ENCODE data around the gene COA8. TPM values are rescaled to one million over a fixed set of nuclear protein-coding genes. Genes with fewer than 3 reads are reported as not detected.
A peak's percentile ranks its signal among the peaks of the same experiment; 100 is the strongest.
"Not testable (repeated sequence)": the region's sequence is repeated elsewhere in the genome, so short reads cannot be mapped to it uniquely, and the experiment has no call there.

Gene COA8
- polyA plus RNA-seq, 5 donors, result 29.3 to 46.6 (median 40.9) TPM

- no peak for DNase-seq
Measured at GRCh38 chr14:103563844-103564505, 1.2 kb downstream of the COA8 start.

DNA sequence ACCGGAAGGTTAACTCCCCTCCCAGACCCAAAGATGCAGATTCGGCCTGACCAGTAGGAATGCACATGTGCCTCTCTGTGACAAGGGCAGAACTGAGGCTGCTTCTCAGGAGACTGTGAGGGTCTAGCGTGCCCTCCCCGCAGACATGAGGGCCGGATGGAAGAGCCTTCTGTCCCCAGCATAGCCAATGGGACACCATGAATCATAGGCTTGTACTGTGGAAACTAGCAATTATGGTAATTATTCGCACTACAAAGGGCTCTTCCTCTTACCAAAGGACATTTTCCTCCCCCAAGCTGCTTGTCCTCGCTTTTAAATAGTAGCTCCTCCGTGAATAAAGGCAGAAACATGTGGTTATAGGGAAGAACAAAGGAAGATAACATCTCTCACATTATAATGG lies 6.2 kb downstream of the COA8 start:
- DNase-seq, result no peak

DNA sequence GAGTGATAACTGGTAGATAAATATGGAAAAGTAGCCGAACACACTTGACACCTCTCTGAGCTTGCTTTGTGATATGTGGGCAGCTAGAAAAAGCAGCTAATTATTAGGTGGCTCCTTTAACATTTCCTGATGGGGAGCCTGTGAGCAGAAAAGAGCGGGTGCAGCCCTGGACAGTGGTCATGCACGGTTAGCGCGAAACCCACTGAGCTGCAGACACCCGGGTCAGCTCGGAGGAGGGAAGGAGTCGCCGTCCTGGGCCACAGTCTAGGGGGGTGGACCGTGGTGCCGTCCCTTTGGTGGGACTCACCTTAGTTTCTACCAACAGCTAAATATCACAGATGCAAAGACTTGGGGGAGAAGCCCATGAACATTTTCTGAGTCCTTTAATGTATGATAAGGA lies 6.6 kb downstream of the COA8 start:
- no peak for DNase-seq

DNA sequence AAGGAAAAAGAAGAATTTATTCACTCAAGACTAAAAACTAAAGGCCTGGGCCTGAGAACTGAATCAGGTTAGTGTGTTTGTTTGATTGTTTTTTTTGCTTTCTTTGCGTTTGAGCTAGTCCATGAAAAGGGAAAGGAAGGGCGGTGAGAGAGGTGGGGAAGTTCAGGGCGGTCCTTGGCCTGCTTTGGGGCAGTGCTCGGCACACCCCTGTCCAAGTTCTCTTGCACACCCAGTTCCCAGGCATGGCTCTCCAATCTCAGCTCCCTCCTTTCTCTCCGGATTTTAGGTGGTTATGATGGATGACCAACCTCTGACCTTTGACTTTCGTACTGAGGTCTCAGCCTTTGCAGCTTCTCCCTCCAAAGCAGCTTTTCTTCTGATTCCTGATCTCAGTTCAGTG lies 11.3 kb downstream of the COA8 start:
- no peak for DNase-seq

GRCh38 chr14:103574707-103575285 lies 12.0 kb downstream of the COA8 start:
- DNase-seq, result no peak

GRCh38 chr14:103576371-103577024 lies 13.7 kb downstream of the COA8 start:
- DNase-seq, result peak; percentile 81 to 87

DNA sequence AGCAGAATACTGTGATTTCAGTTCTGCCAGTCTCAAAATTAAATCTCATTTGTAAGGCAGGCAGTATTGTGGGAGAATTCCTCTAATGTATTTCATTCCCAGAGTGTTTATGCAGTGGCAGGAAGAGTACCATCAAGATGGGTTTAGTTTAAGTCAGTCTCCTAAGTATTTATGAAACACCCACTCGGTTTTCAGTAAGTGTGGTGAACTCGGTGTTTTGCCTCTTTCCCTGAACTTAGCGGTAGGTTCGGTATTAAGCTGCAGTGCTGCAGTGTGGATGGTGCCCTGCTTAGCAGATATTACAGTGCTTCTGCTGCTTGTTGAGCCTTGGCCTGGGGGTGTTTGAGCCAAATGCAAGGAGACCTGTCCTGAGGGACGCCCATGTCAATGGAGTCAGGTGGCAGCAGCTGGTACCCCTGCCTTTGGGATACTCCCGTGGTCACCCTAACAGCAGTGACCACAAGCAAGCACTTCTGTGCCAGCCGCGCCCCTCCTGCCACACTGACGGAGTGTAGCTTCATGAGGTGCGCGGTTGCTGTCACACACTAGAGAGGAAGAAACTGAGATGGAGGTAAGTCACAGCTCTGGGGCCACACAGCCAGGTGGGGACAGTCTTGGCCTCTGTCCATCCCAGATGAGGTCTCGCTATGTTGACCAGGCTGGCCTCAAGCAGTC lies 15.8 kb downstream of the COA8 start:
- no peak for DNase-seq

GRCh38 chr14:103581206-103581605 lies 18.4 kb downstream of the COA8 start:
- DNase-seq, result no peak

DNA sequence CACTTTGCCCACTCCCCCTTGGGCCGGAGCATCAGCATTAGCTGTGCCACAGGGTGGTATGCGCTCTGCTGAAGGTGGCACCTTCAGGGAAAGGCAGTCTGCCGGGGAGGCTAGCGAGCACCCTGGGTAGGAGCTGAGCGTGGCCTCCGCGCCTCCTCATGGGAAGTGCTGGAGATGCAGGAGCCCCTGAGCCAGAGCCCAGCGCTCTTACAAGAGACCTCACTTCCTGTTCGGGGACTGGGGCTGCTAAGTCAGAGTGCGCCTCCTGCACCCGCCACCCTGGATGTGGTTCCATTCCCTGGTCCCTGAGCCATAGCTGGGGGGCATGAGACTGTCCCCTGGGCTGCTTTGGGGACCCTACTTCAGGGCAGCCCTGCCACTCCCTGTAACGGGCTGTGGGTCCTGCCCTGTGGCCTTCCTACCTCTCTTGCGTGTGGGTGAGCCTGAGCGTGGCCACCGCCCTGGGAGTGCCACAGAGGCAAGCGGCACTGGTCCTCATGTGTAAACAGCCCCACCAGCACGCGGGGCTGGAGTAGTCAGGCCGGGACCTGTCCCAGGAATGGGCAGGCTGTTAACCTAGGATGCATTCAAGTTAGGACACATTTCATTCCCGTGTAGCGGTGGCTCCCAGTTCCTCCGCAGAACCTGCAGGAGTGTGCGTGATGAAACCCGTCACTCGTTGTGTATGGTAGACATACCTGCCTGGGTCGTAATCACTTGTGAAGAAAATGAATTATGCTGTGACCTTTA lies 19.4 kb downstream of the COA8 start:
- no peak for DNase-seq

GRCh38 chr14:103584326-103584915 lies 21.7 kb downstream of the COA8 start:
- no peak for DNase-seq

DNA sequence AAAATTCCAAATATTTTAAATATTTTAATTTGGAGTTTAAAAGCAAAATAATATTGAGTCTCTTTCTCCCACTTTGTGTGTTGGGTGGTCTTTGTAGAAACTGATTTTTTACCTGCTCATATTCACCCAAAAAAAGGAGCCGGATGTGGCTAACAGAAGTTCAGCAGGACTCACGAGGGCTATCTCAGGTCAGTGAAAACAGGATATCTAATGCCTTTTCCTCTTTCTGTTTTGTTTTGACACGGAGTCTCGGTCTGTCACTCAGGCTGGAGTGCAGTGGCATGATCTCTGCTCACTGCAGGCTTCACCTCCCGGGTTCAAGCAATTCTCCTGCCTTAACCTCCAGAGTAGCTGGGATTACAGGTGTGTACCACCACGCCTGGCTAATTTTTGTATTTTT lies 30.8 kb downstream of the COA8 start:
- no peak for DNase-seq

GRCh38 chr14:103594265-103594664 lies 31.5 kb downstream of the COA8 start:
- no peak for DNase-seq

DNA sequence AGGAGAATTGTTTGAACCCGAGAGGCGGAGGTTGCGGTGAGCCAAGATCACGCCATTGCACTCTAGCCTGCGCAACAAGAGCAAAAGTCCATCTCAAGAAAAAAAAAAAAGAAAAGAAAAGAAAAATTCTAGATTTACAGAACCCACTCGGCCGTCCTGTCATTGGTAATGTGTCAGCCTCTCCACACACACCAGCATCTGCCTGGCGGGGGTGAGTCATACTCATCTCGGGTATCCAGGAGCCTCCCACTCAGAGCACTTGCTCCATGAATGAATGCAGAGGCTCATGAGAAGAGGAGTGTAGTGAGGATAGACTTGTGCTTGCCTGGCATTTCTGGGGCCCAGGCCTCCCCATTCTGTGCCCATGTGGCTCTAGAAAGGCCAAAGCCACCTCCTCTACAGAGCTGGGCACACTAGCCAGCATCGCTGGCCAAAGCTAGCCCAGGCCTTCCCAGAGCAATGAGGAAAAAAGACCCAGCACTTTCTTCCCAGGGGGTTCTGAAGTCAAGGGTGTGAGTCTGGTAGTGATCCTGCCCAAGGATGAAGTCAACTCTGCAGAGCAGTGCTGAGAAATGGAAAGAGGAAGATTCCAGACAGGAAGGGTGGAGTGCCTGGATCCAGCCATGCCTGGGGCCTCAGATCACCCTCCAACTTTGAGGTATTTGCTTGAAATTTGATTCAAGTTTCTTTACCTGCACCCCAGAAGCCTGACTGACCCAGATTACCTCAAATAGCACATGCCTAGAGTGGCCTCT lies 35.0 kb downstream of the COA8 start:
- DNase-seq, result no peak

DNA sequence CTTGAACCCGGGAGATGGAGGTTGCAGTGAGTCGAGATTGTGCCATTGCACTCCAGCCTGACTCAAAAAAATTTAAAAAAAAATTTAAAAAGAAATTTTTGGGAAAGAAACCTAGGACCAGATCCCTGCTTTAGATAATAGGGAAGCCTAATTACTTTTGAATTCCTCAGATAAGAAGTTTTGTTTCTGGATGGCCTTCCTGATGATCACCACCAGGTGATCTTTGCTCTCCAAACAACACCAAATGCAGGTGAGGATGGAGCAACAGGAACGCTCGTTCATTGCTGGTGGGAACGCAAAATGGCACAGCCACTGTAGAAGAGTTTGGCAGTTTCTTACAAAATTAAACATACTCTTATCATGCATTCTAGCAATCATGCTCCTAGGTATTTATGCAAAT lies 37.7 kb downstream of the COA8 start:
- no peak for DNase-seq

DNA sequence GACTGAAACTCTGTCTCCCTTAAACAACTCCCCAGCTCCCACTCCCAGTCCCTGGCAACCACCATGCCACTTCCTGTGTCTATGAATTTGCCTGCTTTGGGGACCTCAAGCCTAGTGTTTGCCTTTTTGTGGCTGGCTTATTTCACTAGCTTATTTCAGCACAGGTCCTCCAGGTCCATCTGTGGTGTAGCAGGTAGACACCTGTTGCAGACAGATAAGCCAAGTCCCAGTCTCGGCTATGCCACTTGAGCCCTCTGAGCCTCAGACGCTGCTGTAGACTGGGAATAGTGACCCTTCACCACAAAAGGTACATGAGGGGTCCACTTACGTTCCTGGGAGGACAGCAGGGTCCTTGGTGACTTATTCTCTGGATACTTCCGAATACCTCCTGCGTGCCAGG lies 41.9 kb downstream of the COA8 start:
- no peak for DNase-seq

DNA sequence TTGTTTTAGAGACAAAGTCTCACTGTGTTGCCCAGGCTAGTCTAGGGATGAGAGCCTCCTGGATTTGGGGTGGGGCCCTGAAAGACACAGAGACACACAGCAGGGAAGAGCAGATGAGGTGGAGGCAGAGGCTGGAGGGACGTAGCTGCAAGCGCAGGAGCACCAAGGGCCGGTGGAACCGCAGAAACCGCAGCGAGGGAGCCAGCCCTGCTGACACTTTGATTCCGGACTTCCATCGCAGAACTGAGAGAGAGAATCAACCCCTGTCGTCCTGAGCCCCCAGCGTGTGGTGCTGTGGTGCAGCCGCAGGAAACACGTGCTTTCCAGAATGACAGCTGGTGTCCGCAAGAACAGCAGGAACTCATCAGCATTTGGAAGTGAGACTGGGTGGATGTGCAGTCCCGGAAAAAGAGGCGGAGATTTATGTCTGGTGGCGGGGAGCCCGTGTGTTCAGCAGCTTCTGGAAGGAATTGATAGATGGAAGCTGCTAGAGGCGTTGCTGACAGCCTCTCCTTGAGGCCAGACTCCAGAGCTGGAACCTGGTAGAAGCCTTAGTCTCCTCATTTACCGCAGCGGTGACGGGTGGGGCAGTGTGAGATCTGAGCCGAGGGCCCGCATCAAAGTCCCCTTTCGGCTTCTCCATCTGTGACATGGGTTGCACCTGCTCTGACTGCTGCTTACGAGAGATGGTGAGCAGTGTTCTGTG lies 44.4 kb downstream of the COA8 start:
- DNase-seq, result peak; percentile 88 to 91

- no peak for DNase-seq
Measured at GRCh38 chr14:103607822-103608221, 45.1 kb downstream of the COA8 start.

GRCh38 chr14:103609081-103609480 lies 46.3 kb downstream of the COA8 start:
- not testable (repeated sequence) for DNase-seq

- DNase-seq, result no peak
Measured at GRCh38 chr14:103611215-103611614, 48.5 kb downstream of the COA8 start.

DNA sequence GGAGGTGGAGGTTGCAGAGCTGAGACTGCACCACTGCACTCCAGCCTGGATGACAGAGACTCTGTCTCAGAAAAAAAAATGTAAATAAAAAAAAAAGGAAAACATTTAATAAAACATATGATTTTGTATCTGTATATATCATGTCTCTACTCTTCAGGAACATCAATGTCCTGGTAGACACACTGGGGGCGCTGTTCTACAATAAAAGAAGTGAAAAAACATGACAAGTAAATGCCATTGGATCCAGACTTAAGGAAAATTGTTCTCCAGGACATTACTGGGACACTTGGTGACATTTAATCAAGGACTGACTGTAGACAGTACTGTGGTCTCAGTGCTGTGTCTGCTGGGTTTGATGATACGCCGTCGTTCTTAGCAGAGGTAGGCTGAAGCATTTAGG lies 50.8 kb downstream of the COA8 start:
- DNase-seq, result no peak
